HG03558 (cell line): ENCODE data around the gene SIRPA.

Source experiments
- ATAC-seq: cut with Tn5 transposase; IDR thresholded peaks from one replicate; pipeline ENCODE4 v1.9.1; 2021; ENCODE audit warnings: moderate number of reproducible peaks; ENCODE audit not compliant: unreplicated experiment; ENCODE audit errors: extremely low read depth

SIRPA gene

GRCh38 chr20:1927217-1927616, 32.0 kb downstream of the SIRPA start:
- ATAC-seq: no peak

GRCh38 chr20:1928154-1928553, 32.9 kb downstream of the SIRPA start:
- no peak for ATAC-seq

- ATAC-seq: no peak
These were observed 33.6 kb downstream of the SIRPA start for GRCh38 chr20:1928782-1929181.

GRCh38 chr20:1929460-1929859, 34.3 kb downstream of the SIRPA start:
- no peak for ATAC-seq

- ATAC-seq: no peak
These were observed 35.0 kb downstream of the SIRPA start for GRCh38 chr20:1930165-1930564.

- no peak for ATAC-seq
These were observed 36.6 kb downstream of the SIRPA start for GRCh38 chr20:1931830-1932229.

- no peak for ATAC-seq
These were observed 37.8 kb downstream of the SIRPA start for GRCh38 chr20:1932971-1933370.

- ATAC-seq: no peak
These were observed 38.3 kb downstream of the SIRPA start for GRCh38 chr20:1933465-1933870.

GRCh38 chr20:1934156-1934555, 38.9 kb downstream of the SIRPA start:
- ATAC-seq: no peak

GRCh38 chr20:1934721-1935573, 39.7 kb downstream of the SIRPA start:
- no peak for ATAC-seq

- ATAC-seq: no peak
These were observed 40.6 kb downstream of the SIRPA start for GRCh38 chr20:1935696-1936366.

GRCh38 chr20:1937316-1937976, 42.2 kb downstream of the SIRPA start:
- ATAC-seq: no peak

- no peak for ATAC-seq
These were observed 43.5 kb downstream of the SIRPA start for GRCh38 chr20:1938464-1939269.

GRCh38 chr20:1939270-1939595, 44.0 kb downstream of the SIRPA start:
- no peak for ATAC-seq

GRCh38 chr20:1940581-1940980, 45.4 kb downstream of the SIRPA start:
- ATAC-seq: no peak

- no peak for ATAC-seq
These were observed 46.0 kb downstream of the SIRPA start for GRCh38 chr20:1941226-1941625.

- ATAC-seq: no peak
These were observed 46.9 kb downstream of the SIRPA start for GRCh38 chr20:1942061-1942460.

GRCh38 chr20:1942486-1943274, 47.5 kb downstream of the SIRPA start:
- ATAC-seq: no peak

- no peak for ATAC-seq
These were observed 48.2 kb downstream of the SIRPA start for GRCh38 chr20:1943275-1944002.
